ENCODE results near the gene ISL2. TPM values are rescaled to one million over a fixed set of nuclear protein-coding genes. Genes with fewer than 3 reads are reported as not detected.

The ISL2 gene
- total RNA-seq, 1 donor from 2014 or later, result 4.5 TPM

DNA sequence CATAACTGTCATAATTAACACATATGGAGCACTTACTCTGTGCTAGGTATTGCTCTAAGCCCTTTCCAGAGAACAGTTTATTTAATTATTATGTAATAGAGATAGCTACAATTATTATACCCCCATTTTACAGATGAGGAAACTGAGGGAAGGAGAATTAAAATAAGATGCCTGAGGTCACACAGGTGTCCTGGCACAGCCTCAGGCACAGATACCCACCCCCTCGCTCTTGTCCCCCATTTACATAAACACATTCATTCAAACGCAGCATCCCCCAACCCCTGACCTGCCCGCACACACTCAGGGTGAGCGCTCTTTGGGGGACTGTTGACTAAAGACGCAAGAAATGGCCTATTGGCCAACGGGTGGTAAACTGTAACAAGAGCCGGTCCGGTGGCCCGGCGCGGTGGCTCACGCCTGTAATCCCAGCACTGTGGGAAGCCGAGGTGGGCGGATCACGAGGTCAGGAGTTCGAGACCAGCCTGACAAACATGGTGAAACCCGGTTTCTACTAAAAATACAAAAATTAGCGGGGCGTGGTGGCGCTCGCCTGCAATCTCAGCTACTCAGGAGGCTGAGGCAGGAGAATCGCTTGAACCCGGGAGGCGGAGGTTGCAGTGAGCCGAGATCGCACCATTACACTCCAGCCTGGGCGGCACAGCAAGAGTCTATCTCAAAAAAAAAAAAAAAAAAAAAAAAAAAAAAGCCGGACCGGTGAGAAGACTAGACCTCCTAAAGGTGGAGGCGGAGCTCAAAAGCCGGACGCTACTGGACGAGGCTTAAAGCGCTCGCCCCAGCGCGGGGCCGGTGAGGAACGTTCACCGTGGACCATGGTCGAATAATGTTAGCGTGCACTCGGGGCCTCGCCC lies 1.9 kb upstream of the ISL2 start:
- DNase-seq (ENCODE audit: extremely low spot score, unreplicated experiment), result no peak
- H3K4me1 Mint-ChIP-seq (ENCODE audit: unreplicated experiment), result peaks cover 29% of the 10 kb centered on the region
- TF ChIP-seq, protein P1, sequence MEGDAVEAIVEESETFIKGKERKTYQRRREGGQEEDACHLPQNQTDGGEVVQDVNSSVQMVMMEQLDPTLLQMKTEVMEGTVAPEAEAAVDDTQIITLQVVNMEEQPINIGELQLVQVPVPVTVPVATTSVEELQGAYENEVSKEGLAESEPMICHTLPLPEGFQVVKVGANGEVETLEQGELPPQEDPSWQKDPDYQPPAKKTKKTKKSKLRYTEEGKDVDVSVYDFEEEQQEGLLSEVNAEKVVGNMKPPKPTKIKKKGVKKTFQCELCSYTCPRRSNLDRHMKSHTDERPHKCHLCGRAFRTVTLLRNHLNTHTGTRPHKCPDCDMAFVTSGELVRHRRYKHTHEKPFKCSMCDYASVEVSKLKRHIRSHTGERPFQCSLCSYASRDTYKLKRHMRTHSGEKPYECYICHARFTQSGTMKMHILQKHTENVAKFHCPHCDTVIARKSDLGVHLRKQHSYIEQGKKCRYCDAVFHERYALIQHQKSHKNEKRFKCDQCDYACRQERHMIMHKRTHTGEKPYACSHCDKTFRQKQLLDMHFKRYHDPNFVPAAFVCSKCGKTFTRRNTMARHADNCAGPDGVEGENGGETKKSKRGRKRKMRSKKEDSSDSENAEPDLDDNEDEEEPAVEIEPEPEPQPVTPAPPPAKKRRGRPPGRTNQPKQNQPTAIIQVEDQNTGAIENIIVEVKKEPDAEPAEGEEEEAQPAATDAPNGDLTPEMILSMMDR (conservative IDR thresholded peaks at IDR 0.05), result no peak
- peak overlapping the region; percentile 82 for H3K4me3 Mint-ChIP-seq
- H3K9me3 Mint-ChIP-seq, result peaks cover 5% of the 10 kb centered on the region
- peaks cover 7% of the 10 kb centered on the region for H3K36me3 Mint-ChIP-seq
- peaks cover 75% of the 10 kb centered on the region for H3K27me3 Mint-ChIP-seq
- peak overlapping the region; percentile 79 for H3K27ac Mint-ChIP-seq

DNA sequence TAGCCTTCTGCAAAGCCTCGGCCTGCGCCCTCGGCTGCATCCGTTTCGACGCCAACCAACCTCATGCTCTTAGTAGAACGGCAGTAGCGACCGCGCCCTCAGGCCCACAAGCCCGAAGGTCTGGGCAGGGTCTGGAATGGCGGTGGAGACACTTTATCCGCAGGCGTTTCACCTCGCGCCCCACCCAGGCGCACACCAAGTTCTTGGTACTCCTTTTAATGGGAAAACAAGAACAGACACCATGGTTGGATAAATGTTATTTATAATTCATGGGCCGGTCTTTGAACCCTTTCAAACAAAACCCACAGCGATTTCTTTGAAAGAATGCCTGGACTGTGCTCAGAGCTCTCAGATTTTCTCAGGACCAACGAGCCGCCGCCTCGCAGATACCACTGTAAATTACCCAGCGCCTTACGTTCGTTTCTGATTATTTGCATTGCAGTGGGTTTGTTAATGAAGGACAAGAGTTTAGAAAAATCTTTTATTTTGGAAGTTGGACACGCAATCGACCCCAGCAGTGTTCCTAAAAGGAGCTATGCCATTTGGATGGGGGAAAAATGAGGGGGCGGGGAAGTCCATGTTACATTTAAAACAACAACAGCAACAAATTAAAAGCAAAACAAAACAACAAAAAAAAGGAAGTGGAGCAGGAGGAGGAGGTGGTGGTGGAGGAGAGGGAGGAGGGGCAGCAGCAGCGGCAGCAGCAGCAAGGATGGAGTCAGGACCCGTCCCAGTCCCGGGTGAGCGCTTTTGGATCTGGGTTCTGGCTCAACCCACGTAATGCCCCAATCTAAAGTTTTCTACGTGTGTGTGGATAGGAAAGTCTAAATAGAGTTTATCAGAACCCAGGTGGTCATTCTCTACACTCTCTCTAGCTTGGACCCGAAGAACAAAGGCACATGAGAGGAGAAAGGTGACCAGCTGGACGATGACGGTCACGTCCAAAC lies 993 bp upstream of the ISL2 start:
- Mint-ChIP-seq H3K4me1 (ENCODE audit: unreplicated experiment) (peaks cover 29% of the 10 kb centered on the region), H3K36me3 (peaks cover 7% of the 10 kb centered on the region), H3K9me3 (peaks cover 5% of the 10 kb centered on the region), H3K27me3 (peaks cover 78% of the 10 kb centered on the region), H3K4me3 (peak overlapping the region; percentile 82), H3K27ac (peak overlapping the region; percentile 79)
- DNase-seq (ENCODE audit: extremely low spot score, unreplicated experiment), result no peak
- TF ChIP-seq, protein P1 (conservative IDR thresholded peaks at IDR 0.05), result no peak

DNA sequence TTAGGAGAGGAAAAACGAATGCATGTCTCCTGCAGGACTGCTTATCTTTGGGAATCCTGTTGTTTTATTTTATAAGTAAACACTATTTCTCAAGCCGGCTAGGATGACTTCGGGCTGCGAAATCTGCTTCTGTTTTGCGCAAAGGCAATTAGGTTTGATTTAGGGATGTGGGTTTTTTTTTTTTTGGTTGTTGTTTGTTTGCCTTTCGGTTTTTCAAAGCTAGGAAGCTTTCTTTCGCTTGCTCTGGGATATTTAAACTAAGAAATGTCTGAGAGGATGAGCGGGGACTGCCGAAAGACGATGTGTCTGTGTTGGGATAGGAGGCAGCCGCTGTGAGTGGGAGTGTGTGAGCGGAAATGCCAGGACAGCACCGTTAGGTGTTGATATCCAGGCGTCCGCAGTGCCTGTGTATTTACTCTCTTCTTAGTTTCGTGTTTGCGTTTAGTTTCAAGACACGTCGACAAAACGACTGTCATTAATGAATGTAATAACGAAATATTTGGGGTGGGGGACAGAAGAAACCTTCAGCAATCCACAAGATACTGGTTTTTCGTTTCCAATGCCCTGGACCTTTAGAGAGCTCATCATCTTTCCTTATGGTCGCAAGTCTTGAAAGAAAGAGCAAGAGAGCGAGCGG lies 604 bp downstream of the ISL2 start:
- Mint-ChIP-seq H3K36me3 (peaks cover 7% of the 10 kb centered on the region), H3K4me3 (peak overlapping the region; percentile 82), H3K27me3 (peaks cover 92% of the 10 kb centered on the region), H3K27ac (peak overlapping the region; percentile 79), H3K4me1 (ENCODE audit: unreplicated experiment) (peaks cover 35% of the 10 kb centered on the region), H3K9me3 (peaks cover 5% of the 10 kb centered on the region)
- TF ChIP-seq, protein P1 (conservative IDR thresholded peaks at IDR 0.05), result no peak
- DNase-seq (ENCODE audit: extremely low spot score, unreplicated experiment), result no peak

DNA sequence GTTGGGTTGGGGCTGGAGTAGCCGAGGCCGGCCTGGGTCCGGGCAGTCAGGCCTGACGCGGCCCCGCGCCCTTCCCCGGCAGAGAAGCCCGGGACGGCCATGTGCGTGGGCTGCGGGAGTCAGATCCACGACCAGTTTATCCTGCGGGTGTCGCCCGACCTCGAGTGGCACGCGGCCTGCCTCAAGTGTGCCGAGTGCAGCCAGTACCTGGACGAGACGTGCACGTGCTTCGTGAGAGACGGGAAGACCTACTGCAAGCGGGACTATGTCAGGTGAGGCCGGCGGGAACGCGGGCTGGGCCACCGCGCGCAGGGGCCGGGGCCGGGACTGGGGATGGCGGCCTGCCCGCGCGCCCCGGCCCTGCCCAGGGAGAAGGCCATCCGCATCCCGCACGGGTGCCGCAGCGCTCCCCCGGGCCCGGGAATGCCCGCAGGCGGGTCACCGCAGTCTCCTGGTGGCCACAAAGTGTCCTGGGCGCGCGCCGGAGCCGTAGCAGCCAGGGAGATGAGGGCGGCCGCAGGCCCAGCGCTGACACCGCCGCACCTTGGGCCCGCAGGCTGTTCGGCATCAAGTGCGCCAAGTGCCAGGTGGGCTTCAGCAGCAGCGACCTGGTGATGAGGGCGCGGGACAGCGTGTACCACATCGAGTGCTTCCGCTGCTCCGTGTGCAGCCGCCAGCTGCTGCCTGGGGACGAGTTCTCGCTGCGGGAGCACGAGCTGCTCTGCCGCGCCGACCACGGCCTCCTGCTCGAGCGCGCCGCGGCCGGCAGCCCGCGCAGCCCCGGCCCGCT lies 1.3 kb downstream of the ISL2 start:
- DNase-seq (ENCODE audit: extremely low spot score, unreplicated experiment), result no peak
- Mint-ChIP-seq H3K4me3 (peak overlapping the region; percentile 82), H3K27me3 (peaks cover 88% of the 10 kb centered on the region), H3K9me3 (peaks cover 5% of the 10 kb centered on the region), H3K4me1 (ENCODE audit: unreplicated experiment) (peaks cover 36% of the 10 kb centered on the region), H3K36me3 (peaks cover 7% of the 10 kb centered on the region), H3K27ac (no peak overlapping the region)
- TF ChIP-seq, protein P1 (conservative IDR thresholded peaks at IDR 0.05), result no peak

Data from type B pancreatic cell (in vitro differentiated cells).